HepG2 (cell line): Measurements from ENCODE around the gene CLRN2. TPM values are rescaled to one million over a fixed set of nuclear protein-coding genes. Genes with fewer than 3 reads are reported as not detected.
A peak's percentile ranks its signal among the peaks of the same experiment; 100 is the strongest.

ENCODE experiments used
- ADNP ChIP-seq: sonication (generic); formaldehyde crosslinking; IDR thresholded peaks from 2 replicates; pipeline ENCODE4 v1.4.0; 2020; ENCODE audit warnings: missing genetic modification reagents
- ESRRA ChIP-seq: sonication (generic); formaldehyde crosslinking; IDR thresholded peaks from 2 replicates; pipeline ENCODE4 v1.5.1; 2020; ENCODE audit warnings: mild to moderate bottlenecking, low read depth, missing genetic modification reagents
- ETV5 ChIP-seq: IDR thresholded peaks from 2 replicates; pipeline ENCODE4 v1.6.1; 2018; ENCODE audit warnings: missing biosample characterization, missing genetic modification reagents, inconsistent platforms, borderline replicate concordance
- FOXK1 ChIP-seq: sonication (generic); formaldehyde crosslinking; IDR thresholded peaks from 2 replicates; pipeline ENCODE4 v1.4.0; 2020; ENCODE audit warnings: low read depth, missing genetic modification reagents, borderline replicate concordance
- MED1 ChIP-seq: sonication (generic); formaldehyde crosslinking; IDR thresholded peaks from 2 replicates; pipeline ENCODE4 v1.4.0; 2020; ENCODE audit warnings: missing genetic modification reagents
- NCOR1 ChIP-seq: fragments of 200-600 bp; sonication (generic); IDR thresholded peaks from 2 replicates; pipeline ENCODE4 v1.7.0; 2017; ENCODE audit warnings: antibody characterized with exemption, low read length, borderline replicate concordance
- NR2F1 ChIP-seq, 2 experiments: fragments of 450-650 bp in 1 of 2; formaldehyde crosslinking in 1 of 2; IDR thresholded peaks; 2 replicates each; pipeline versions ENCODE4 v1.5.0 to v1.6.1; 2016 to 2020; ENCODE audit warnings: mild to moderate bottlenecking in 1 of 2, missing compliant biosample characterization in 1 of 2, missing genetic modification reagents in 1 of 2, moderate library complexity in 1 of 2
- ONECUT2 ChIP-seq: sonication (generic); formaldehyde crosslinking; IDR thresholded peaks from 2 replicates; pipeline ENCODE4 v1.4.0; 2020; ENCODE audit warnings: missing genetic modification reagents
- PPARG ChIP-seq: conservative IDR thresholded peaks from 2 replicates; pipeline ENCODE4 v1.6.1; 2016; ENCODE audit warnings: missing biosample characterization, missing genetic modification reagents
- RARA ChIP-seq: IDR thresholded peaks from 2 replicates; pipeline ENCODE4 v1.6.1; 2016; ENCODE audit warnings: missing genetic modification reagents, missing compliant biosample characterization
- RFX1 ChIP-seq: fragments of 450-650 bp; IDR thresholded peaks from 2 replicates; pipeline ENCODE4 v1.6.1; 2017
- SAP130 ChIP-seq: IDR thresholded peaks from 2 replicates; pipeline ENCODE4 v1.6.1; 2016; ENCODE audit warnings: low read depth
- TEAD3 ChIP-seq: optimal IDR thresholded peaks from 2 replicates; pipeline ENCODE3; 2016; ENCODE audit warnings: borderline replicate concordance
- TGIF2 ChIP-seq: IDR thresholded peaks from 2 replicates; pipeline ENCODE4 v1.6.1; 2016; ENCODE audit warnings: control low read depth, missing compliant biosample characterization
- TMF1 ChIP-seq: sonication (generic); formaldehyde crosslinking; IDR thresholded peaks from 2 replicates; pipeline ENCODE4 v1.8.1; 2022; ENCODE audit warnings: low read depth, missing genetic modification reagents
- ZMYM2 ChIP-seq: sonication (generic); formaldehyde crosslinking; IDR thresholded peaks from 2 replicates; pipeline ENCODE4 v1.8.0; 2022; ENCODE audit warnings: mild to moderate bottlenecking, missing genetic modification reagents
- ZMYM3 ChIP-seq: sonication (generic); formaldehyde crosslinking; IDR thresholded peaks from 2 replicates; pipeline ENCODE4 v1.5.1; 2020; ENCODE audit warnings: mild to moderate bottlenecking, missing genetic modification reagents
- ZNF224 ChIP-seq: sonication (generic); formaldehyde crosslinking; IDR thresholded peaks from 2 replicates; pipeline ENCODE4 v1.5.0; 2020; ENCODE audit warnings: mild to moderate bottlenecking, missing genetic modification reagents
- ZNF431 ChIP-seq: sonication (generic); formaldehyde crosslinking; IDR thresholded peaks from 2 replicates; pipeline ENCODE4 v1.9.0; 2022; ENCODE audit warnings: missing genetic modification reagents, low read depth, mild to moderate bottlenecking, borderline replicate concordance
- ZNF501 ChIP-seq: sonication (generic); formaldehyde crosslinking; IDR thresholded peaks from 2 replicates; pipeline ENCODE4 v1.5.1; 2020; ENCODE audit warnings: mild to moderate bottlenecking, moderate library complexity, missing genetic modification reagents
- polyA plus RNA-seq, 8 experiments: library from polyadenylated mRNA; depleted of rRNA in 3 of 8; stranded (reverse) in 7 of 8; unstranded in 1 of 8; fragments of >200 nt; fragmentation: Illumina TruSeq in 4 of 8; extraction: Trizol in 4 of 8; gene quantifications; 2 replicates each; pipeline versions ENCODE4 v1.2.1 to v1.2.3, GENCODE V29; 2011 to 2016; ENCODE audit warnings: low read depth in 4 of 8, missing spikeins in 1 of 8, mixed read lengths in 1 of 8; ENCODE audit not compliant: insufficient read depth in 1 of 8
- total RNA-seq, 5 experiments: library from RNA; depleted of rRNA; stranded (reverse); fragments of >200 nt; fragmentation: Illumina TruSeq; extraction: Trizol; gene quantifications; 2 replicates each; pipeline ENCODE4 v1.2.3, GENCODE V29; 2016; ENCODE audit warnings: low read depth in 1 of 5
- TF ChIP-seq, protein P1 (sequence below), 2 experiments: sonication (generic) in 1 of 2; formaldehyde crosslinking in 1 of 2; IDR thresholded peaks; 2 replicates each; pipeline versions ENCODE4 v1.5.1 to v1.6.1; 2011 to 2020; ENCODE audit warnings: borderline replicate concordance in 1 of 2, low read depth in 1 of 2, low read length in 1 of 2, mild to moderate bottlenecking in 1 of 2, missing genetic modification reagents in 1 of 2, moderate library complexity in 1 of 2
- TF ChIP-seq, protein P2 (sequence below): sonication (generic); formaldehyde crosslinking; IDR thresholded peaks from 2 replicates; pipeline ENCODE4 v1.4.0; 2020; ENCODE audit warnings: missing genetic modification reagents, borderline replicate concordance
- TF ChIP-seq, protein P3 (sequence below): IDR thresholded peaks from 2 replicates; pipeline ENCODE4 v1.6.1; 2016

CLRN2 gene
- total and polyA plus RNA-seq, 2 of the 13 experiments (the other 11 are each of a cell fraction or from before 2014, with no cell fraction given), result not detected

DNA sequence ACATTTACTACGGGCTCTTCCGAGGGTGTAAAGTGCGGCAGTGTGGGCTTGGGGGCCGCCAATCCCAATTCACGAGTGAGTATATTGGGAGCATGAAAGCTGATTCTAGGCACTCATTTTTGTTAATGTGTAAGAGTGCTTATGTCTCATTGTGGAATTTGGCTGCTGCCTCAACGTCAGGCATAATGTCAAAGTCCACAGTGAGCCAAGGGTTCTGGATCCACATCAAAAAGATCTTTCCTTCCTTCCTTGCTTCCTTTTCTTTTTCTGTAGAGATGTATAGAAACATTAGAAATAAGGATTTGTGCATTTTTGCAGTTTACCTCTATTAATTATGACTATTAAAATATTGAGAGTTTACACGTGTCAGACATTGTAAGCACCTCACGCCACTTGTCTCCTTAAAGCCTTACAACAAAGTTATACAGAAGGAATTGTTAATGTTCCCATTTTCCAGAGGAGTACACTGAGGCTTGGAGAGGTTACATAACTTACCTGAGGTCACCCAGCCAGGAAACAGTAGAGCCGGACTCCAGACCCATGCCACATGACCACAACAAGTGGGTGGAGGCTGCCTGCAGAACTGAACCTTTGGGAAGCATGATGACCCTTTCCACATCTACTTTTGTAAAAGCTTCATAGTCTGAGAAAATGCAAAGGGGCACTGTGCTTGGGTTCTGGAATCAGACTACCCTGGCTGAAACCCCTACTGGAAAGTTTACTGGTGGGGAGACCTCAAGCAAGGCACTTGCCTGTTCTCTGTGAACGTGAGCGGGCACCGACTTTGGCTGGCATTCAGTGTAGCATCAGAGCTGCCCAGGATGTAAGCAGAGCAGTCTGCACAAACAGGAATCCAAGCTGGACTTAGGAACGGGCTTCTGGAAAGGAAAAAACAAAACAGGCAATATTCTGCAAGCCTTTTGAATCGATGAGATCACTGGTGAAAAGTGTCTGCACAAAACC, 761 bp downstream of the CLRN2 start (continued):
- TF ChIP-seq ZMYM2 (CRISPR knock-in tag), result peak; percentile 87
- peak; percentile 86 for TF ChIP-seq ESRRA (CRISPR knock-in tag)
- peak; percentile 62; the same call in 1 of the 2 replicates for TF ChIP-seq NCOR1
- TF ChIP-seq TMF1 (CRISPR knock-in tag), result no peak
- TF ChIP-seq RFX1, result no peak
- peak; percentile 77 for TF ChIP-seq RARA
- peak; percentile 18; the same call in 1 of the 2 replicates for TF ChIP-seq MED1
- TF ChIP-seq FOXK1 (CRISPR knock-in tag), result peak; percentile 30; the same call in 1 of the 2 replicates
- TF ChIP-seq TGIF2 (CRISPR knock-in tag), result peak; percentile 14; the same call in 1 of the 2 replicates
- TF ChIP-seq ZNF431 (CRISPR knock-in tag), result no peak
- TF ChIP-seq ZNF224 (CRISPR knock-in tag), result no peak
- 0 out of 2 replicates have a peak, but pooled peaks have one; percentile 38 for TF ChIP-seq ZNF501
- TF ChIP-seq, protein P1, sequence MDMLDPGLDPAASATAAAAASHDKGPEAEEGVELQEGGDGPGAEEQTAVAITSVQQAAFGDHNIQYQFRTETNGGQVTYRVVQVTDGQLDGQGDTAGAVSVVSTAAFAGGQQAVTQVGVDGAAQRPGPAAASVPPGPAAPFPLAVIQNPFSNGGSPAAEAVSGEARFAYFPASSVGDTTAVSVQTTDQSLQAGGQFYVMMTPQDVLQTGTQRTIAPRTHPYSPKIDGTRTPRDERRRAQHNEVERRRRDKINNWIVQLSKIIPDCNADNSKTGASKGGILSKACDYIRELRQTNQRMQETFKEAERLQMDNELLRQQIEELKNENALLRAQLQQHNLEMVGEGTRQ (IDR thresholded peaks at IDR 0.05; ENCODE audit: low read depth, low read length), result no peak
- TF ChIP-seq, protein P1 (CRISPR knock-in tag; IDR thresholded peaks at IDR 0.05; ENCODE audit: borderline replicate concordance), result no peak
- peak; percentile 99 for TF ChIP-seq ZMYM3 (CRISPR knock-in tag)
- TF ChIP-seq NR2F1 (CRISPR knock-in tag; IDR thresholded peaks at IDR 0.05), result peak; percentile 7 to 33; a peak in 1 of 4 replicates
- TF ChIP-seq PPARG (CRISPR knock-in tag), result 0 out of 2 replicates have a peak, but pooled peaks have one; percentile 24
- peak; percentile 49 for TF ChIP-seq TEAD3 (CRISPR knock-in tag)
- TF ChIP-seq, protein P2, sequence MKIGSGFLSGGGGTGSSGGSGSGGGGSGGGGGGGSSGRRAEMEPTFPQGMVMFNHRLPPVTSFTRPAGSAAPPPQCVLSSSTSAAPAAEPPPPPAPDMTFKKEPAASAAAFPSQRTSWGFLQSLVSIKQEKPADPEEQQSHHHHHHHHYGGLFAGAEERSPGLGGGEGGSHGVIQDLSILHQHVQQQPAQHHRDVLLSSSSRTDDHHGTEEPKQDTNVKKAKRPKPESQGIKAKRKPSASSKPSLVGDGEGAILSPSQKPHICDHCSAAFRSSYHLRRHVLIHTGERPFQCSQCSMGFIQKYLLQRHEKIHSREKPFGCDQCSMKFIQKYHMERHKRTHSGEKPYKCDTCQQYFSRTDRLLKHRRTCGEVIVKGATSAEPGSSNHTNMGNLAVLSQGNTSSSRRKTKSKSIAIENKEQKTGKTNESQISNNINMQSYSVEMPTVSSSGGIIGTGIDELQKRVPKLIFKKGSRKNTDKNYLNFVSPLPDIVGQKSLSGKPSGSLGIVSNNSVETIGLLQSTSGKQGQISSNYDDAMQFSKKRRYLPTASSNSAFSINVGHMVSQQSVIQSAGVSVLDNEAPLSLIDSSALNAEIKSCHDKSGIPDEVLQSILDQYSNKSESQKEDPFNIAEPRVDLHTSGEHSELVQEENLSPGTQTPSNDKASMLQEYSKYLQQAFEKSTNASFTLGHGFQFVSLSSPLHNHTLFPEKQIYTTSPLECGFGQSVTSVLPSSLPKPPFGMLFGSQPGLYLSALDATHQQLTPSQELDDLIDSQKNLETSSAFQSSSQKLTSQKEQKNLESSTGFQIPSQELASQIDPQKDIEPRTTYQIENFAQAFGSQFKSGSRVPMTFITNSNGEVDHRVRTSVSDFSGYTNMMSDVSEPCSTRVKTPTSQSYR (CRISPR knock-in tag), result no peak
- TF ChIP-seq ADNP (CRISPR knock-in tag), result peak; percentile 91
- TF ChIP-seq SAP130, result peak; percentile 44; the same call in 1 of the 2 replicates
- peak; percentile 39; the same call in 1 of the 2 replicates for TF ChIP-seq ETV5 (CRISPR knock-in tag)
- no peak for TF ChIP-seq ONECUT2
- TF ChIP-seq, protein P3, sequence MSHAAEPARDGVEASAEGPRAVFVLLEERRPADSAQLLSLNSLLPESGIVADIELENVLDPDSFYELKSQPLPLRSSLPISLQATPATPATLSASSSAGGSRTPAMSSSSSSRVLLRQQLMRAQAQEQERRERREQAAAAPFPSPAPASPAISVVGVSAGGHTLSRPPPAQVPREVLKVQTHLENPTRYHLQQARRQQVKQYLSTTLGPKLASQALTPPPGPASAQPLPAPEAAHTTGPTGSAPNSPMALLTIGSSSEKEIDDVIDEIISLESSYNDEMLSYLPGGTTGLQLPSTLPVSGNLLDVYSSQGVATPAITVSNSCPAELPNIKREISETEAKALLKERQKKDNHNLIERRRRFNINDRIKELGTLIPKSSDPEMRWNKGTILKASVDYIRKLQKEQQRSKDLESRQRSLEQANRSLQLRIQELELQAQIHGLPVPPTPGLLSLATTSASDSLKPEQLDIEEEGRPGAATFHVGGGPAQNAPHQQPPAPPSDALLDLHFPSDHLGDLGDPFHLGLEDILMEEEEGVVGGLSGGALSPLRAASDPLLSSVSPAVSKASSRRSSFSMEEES, result peak; percentile 72
